Calu3 (cell line): Measurements from ENCODE around the gene B3GALT5. TPM values are rescaled to one million over a fixed set of nuclear protein-coding genes. Genes with fewer than 3 reads are reported as not detected.
"Not testable (repeated sequence)": the region's sequence is repeated elsewhere in the genome, so short reads cannot be mapped to it uniquely, and the experiment has no call there.

ENCODE experiments used
- BruUV-seq: library from RNA; stranded (reverse); fragments of 400-500 nt; replicated peaks from 2 replicates; lab custom pipeline; 2021; lab: Mats Ljungman, UMichigan
- CTCF ChIA-PET: fragments of 300-600 bp; sonication (Branson Sonifier 250); formaldehyde crosslinking; loops from one replicate; lab custom pipeline; 2022; ENCODE audit warnings: antibody characterized with exemption; lab: Charles Lee
- DNase-seq: peaks from one replicate; pipeline ENCODE4 v3.0.0; 2022
- H3K27ac Mint-ChIP-seq: one replicate; pipeline ENCODE4 v1.8.0; 2022; ENCODE audit warnings: mixed read lengths; ENCODE audit not compliant: unreplicated experiment
- H3K27me3 Mint-ChIP-seq: one replicate; pipeline ENCODE4 v1.8.0; 2022; ENCODE audit warnings: mixed read lengths; ENCODE audit not compliant: unreplicated experiment
- H3K36me3 Mint-ChIP-seq: one replicate; pipeline ENCODE4 v1.8.0; 2022; ENCODE audit warnings: mild to moderate bottlenecking, moderate library complexity, mixed read lengths; ENCODE audit not compliant: insufficient read depth, unreplicated experiment
- H3K4me1 Mint-ChIP-seq: one replicate; pipeline ENCODE4 v1.8.0; 2022; ENCODE audit warnings: mild to moderate bottlenecking, low read depth, mixed read lengths; ENCODE audit not compliant: unreplicated experiment
- H3K4me3 Mint-ChIP-seq: one replicate; pipeline ENCODE4 v1.8.0; 2022; ENCODE audit warnings: mild to moderate bottlenecking, low read depth, moderate library complexity, mixed read lengths; ENCODE audit not compliant: unreplicated experiment
- H3K9me3 Mint-ChIP-seq: one replicate; pipeline ENCODE4 v1.8.0; 2022; ENCODE audit warnings: low read depth, mixed read lengths; ENCODE audit not compliant: unreplicated experiment
- CTCF ChIP-seq: fragments of 200-600 bp; IDR thresholded peaks from one replicate; pipeline ENCODE4 v1.8.0; 2022; ENCODE audit warnings: antibody characterized with exemption; ENCODE audit not compliant: unreplicated experiment
- intact Hi-C: fragments of 100-400 bp; cut with micrococcal nuclease; formaldehyde crosslinking; loops from one replicate; pipeline ENCODE4 v1.10.0; 2022; ENCODE audit not compliant: unreplicated experiment
- total RNA-seq: library from RNA; stranded (reverse); gene quantifications from 2 replicates; pipeline ENCODE4 v1.2.3, GENCODE V29; 2022

B3GALT5 gene
- total RNA-seq, 1 experiment from 2014 or later, result 40.8 TPM

DNA sequence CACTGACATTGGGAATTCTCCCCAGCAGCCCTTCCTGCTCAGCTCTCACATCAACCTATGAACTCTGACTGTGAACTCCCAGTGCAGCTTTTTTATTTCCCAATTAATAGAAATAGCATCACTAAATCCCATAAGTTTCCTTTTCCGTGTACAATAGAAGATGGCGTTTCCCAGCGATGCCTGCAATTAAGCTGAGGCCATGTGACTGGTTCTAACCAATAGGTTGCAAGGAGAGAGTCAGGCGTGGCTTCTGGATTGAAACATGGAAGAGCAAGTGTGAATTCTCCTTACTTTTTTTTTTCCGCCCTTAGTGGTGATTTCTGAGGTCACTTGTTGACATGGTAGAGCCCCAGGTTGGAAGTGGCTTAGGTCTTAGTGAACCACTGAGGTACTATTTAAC lies 73.3 kb downstream of the B3GALT5 start:
- CTCF ChIA-PET, result no interaction called here
- Mint-ChIP-seq H3K27ac (no peak overlapping the region), H3K4me3 (no peak overlapping the region), H3K27me3 (no peaks in the 10 kb centered on the region), H3K9me3 (peaks cover 2% of the 10 kb centered on the region), H3K4me1 (peaks cover 8% of the 10 kb centered on the region), H3K36me3 (no peaks in the 10 kb centered on the region)
- DNase-seq, result no peak
- BruUV-seq, result no TSS peak
- TF ChIP-seq CTCF, result no peak
- intact Hi-C loops, result no loop called here

- no peak for TF ChIP-seq CTCF
- Mint-ChIP-seq H3K4me1 (peaks cover 8% of the 10 kb centered on the region), H3K4me3 (no peak overlapping the region), H3K9me3 (peaks cover 2% of the 10 kb centered on the region), H3K27me3 (no peaks in the 10 kb centered on the region), H3K36me3 (no peaks in the 10 kb centered on the region), H3K27ac (no peak overlapping the region)
- no TSS peak for BruUV-seq
- intact Hi-C loops, result no loop called here
- no peak for DNase-seq
- CTCF ChIA-PET, result interaction anchor here (0.6 kb wide), 1 partner anchor 170 kb away, joined by 3 read pairs; no protein-coding TSS in a partner anchor
Measured at GRCh38 chr21:39686646-39687468, 74.1 kb downstream of the B3GALT5 start.

GRCh38 chr21:39688010-39688409 lies 75.3 kb downstream of the B3GALT5 start:
- no peak for TF ChIP-seq CTCF
- H3K4me3 Mint-ChIP-seq, result no peak overlapping the region
- intact Hi-C loops, result no loop called here
- H3K4me1 Mint-ChIP-seq, result peaks cover 8% of the 10 kb centered on the region
- no peak overlapping the region for H3K27ac Mint-ChIP-seq
- no peak for DNase-seq
- H3K27me3 Mint-ChIP-seq, result no peaks in the 10 kb centered on the region
- peaks cover 2% of the 10 kb centered on the region for H3K9me3 Mint-ChIP-seq
- no TSS peak for BruUV-seq
- H3K36me3 Mint-ChIP-seq, result no peaks in the 10 kb centered on the region
- CTCF ChIA-PET, result no interaction called here

- H3K27ac Mint-ChIP-seq, BruUV-seq, intact Hi-C loops, H3K4me1 Mint-ChIP-seq, CTCF ChIA-PET, H3K27me3 Mint-ChIP-seq, H3K36me3 Mint-ChIP-seq, DNase-seq, H3K9me3 Mint-ChIP-seq, H3K4me3 Mint-ChIP-seq: not testable (repeated sequence)
Measured at GRCh38 chr21:39689860-39690259, 77.1 kb downstream of the B3GALT5 start.

- CTCF ChIA-PET, result no interaction called here
- H3K9me3 Mint-ChIP-seq, result peaks cover 2% of the 10 kb centered on the region
- no peak overlapping the region for H3K27ac Mint-ChIP-seq
- H3K36me3 Mint-ChIP-seq, result no peaks in the 10 kb centered on the region
- intact Hi-C loops, result no loop called here
- H3K4me1 Mint-ChIP-seq, result peaks cover 8% of the 10 kb centered on the region
- no peak for TF ChIP-seq CTCF
- DNase-seq, result no peak
- no peaks in the 10 kb centered on the region for H3K27me3 Mint-ChIP-seq
- no TSS peak for BruUV-seq
- no peak overlapping the region for H3K4me3 Mint-ChIP-seq
Measured at GRCh38 chr21:39690454-39690853, 77.7 kb downstream of the B3GALT5 start.
